Measurements from ENCODE around the gene ALS2CL.

The ALS2CL gene

DNA sequence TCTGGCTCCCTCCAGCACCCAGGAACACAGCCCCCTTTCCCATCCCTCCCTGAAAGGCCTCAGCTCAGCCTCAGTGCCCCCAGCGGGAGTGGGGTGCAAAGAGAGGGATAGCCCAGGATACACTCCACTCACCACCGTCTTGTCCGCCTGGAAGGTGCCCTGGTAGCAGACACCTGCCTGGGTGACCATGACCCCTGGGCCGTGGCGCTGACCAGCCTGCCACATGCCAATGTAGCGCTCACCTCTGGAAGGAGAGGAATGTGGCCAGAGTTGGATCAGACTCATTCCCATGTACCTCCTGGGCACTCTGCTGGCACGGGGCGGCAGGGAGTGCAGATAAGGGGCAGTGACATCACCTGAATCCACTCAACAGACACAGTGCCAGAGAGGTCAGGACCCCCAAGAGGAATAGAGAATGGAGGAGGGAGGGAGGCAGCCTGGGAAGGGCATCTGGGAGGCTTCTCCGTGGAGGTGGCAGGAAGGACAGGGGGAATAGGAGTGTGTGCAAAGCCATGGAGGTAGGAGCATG, 13.1 kb downstream of the ALS2CL start:
- no peak for DNase-seq (ENCODE audit: extremely low read depth in 1 of 2, low read depth in 1 of 2)

DNA sequence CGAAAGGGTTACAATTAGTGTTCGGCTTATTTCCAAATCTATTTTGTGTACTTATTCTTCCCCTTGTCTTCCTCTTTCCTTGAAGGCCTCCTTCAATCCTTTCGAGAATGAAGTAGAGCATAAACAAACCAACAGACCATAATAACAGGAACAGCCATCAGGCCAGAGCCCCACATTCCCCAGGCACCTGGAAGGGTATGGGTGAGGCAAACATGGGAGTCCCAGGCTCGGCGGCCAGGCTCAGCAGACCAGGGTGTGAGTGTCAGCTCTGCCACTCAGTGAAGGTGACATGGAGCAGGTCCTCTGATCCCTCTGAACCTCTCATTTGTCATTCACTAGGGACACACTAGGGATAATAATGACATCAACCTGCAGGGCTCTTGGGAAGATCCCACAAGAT, 13.8 kb downstream of the ALS2CL start:
- DNase-seq (ENCODE audit: extremely low read depth in 1 of 2, low read depth in 1 of 2): no peak

DNA sequence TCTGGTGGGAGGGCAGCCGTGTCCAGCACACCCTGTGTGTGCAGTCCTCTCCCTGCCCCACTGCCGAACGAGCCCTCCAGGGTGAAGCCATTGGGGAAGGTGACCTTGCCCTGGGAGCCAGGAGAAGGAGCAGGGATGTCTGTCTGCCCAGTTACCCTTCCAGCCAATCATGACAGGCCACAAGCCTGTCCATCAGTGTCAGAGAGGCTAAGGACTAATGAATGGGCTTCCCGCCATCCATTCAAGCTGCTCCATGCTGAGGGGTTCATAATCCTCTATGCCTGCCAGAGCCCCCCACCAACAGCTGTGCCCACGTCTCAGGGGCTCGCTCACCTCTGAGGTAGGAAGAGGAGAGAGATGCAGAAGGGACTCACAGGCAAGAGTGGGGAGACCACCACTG, 15.2 kb downstream of the ALS2CL start:
- DNase-seq (ENCODE audit: extremely low read depth in 1 of 2, low read depth in 1 of 2): no peak

DNA sequence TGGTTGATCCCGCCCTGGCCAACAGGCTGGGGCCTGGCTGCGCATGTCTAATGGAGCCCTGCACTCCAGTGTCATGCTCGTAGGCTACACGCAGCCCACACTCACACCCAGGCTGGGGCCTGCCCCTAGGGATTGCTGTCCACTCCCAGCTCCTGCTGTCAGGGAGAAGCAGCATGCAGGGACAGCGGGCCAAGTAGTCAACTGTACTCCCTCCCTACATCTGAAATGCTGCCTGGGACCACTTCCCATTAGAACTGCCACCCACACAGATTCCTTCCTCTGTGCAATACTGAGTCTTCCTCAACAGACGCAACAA, 16.1 kb downstream of the ALS2CL start:
- DNase-seq (ENCODE audit: extremely low read depth in 1 of 2, low read depth in 1 of 2): no peak

DNA sequence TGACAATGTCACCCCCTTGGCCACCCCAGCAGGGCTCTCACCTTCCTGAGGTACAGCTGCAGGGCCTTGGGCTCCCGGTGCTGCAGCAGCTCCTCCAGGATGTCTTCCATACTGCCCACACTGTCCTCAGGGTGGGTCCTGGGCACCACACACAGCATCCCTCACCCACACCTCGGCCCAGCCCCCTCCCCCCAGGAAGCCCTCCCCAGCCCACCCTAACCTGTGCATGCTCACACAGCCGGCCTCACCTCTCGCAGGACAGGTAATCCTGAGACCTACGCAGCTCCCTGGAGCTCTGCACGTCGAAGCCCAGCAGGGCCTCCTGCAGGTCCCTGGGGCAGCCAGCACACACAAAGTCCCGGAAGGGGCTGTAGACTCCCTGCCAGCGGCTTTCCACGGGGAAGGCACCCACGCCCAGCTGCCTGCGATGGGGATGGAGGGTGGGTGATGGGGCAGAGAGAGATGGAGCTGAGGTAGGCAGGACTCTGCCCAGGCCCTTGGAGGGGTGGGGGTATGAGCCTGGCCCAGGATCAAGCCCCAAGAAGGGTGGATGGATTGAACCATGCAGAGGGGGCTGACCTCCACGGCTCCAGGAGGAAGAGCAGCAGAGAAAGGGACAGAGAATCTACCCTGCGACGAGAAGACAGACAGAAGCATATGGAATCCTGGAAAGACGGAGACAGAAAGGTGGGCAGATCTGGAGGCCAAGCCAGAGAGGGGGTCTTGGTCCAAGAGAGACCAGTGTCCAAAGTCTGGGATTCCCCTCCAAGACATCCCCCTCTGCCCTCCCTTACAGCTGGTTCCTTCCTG, 16.7 kb downstream of the ALS2CL start:
- DNase-seq (ENCODE audit: extremely low read depth in 1 of 2, low read depth in 1 of 2): no peak

DNA sequence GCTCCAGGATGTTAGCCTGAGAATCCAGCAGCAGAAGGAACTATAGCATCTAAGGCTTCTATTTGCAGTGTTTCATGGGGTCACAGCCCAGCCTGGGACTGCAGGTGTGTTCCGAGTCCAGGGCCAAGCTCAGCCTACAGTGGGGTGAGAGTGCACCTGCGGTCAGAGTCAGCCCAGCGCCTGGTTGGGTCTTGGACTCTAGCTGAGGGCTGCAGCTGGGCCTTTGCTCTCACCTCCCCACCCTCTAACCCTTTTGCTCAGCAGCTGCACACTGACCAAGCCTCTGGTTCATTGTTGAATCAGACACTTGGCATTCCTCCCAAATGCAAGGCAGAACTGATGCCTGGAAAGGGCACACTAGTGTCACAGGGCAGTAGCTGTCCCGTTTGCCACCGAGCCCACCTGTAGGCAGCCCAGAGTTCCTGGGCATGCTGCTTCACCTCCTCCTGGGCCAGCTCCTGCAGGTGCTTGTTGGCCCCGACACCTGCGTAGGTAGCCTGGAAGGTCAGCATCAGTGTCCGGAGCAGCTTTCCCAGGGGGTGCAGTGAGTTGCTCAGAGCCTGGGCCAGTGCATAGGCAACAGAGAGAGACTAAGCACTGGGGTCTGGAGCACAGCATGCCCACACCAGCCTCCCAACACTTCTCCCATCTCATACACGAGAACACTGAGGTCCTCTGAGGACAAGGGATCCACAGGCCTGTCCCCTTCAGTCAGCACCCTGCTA, 17.5 kb downstream of the ALS2CL start:
- DNase-seq (ENCODE audit: extremely low read depth in 1 of 2, low read depth in 1 of 2): no peak

DNA sequence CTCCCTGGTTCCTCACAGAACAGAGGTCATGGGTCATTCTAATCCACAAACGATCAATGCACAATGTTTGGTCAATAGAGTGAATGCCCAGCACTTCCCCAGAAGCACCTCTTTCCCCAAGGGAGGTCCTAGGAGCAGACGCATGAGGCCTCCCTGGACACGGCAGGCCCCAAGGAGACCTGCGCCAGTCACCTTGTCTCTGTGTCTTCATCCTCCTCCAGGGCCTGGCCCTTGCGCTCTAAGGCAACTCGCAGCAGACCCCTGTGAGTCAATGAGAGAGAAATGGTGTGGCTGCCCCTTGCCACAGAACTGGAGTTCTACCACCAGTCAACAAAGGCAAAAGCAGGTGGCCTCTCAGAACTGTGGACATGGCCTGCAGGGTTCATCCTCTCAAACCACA, 18.1 kb downstream of the ALS2CL start:
- no peak for DNase-seq (ENCODE audit: extremely low read depth in 1 of 2, low read depth in 1 of 2)

DNA sequence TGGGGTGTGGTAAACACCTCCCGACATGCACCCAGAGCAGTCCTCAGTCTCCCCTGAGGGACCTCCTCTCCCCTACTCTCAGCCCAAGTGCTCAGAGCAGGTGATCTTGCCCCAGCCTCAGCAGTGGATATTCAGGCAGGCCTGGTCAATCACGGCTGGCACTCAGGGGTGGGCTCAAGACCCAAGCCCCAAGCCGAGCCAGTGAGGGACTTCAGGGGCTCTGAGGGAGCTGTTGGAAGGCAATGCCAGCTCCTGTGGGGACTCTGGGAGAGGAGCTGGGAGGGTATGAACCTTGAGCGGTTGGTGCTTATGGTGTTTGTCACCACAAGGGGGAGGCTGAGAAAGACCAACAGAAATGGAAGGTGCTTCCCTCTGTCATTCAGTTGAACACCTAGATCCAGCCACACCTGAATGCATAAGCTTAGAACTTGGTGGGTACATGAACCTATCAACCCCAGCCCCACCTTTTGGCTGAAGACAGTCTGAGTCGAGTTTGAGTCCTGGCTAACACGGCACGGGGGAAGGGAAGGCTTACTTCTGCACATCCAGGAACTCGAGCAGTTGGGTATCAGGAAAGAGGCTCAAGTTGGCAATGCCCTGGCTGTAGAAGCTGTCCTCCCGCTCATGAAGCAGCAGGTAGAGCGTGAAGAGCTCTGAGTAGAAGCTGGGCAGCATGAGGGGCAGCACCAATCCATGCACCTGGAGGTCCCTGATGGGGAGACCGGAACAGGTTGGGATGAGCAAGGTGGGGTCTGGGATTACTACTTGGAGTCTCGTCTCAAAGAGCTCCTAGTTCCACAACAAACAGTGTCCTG, 19.2 kb downstream of the ALS2CL start:
- no peak for DNase-seq (ENCODE audit: extremely low read depth in 1 of 2, low read depth in 1 of 2)

DNA sequence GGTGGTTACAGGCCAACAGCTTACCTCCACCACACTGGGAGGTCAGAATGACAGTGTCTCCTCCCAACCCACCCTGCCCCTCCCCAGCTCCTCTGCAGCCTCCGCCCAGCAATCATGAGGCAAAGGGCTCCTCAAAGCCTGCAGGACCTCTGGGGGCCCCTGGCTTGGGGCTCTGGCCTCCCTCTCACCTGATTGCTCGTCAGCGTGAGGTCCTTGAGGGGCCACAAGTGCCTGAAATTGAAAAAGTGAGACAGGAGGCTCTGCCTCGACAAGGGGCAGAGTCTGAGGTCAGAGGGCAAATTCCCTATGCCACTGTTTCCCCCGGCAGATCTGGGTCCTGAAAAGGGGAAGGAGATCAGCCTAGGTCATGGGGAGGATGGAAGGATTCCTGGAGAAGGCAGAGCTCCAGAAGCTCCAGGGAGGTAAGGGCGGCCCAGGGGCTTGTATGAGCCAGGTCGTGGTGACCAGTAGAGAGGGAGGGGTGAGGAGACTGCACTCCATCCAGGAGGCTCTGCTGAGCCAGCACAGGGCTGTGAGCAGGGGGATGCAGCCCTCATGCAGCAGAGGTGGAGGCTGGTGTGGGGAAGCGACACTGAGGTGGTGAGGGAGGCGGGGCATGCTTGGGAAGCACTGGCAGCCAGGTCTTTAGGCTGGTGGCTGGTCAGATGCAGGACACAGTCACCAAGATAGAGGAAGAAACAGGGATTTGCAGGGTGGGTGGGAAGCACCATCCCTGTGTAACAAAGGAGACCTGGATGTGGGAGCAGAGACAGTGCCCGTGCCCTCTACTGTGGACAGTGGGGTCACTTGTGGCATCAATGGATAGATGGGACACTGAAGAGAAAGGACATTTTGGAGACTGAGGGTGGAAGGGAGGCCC, 20.1 kb downstream of the ALS2CL start:
- DNase-seq (ENCODE audit: extremely low read depth in 1 of 2, low read depth in 1 of 2): no peak

DNA sequence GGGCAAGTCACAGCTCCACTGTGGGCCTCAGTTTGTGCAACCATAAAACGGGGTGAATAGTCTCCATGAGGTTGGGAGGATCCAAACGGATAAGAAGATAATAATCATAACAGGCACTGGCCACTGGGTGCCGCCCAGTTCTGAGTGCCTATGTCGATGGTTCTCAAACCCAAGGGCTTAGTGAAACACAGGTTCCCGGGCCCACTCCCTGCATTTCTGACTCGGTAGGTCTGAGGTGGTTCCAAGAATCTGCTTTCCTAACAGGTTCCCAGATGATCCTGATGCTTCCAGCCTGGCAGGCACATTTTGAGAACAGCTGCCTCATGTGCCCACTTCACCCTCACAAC, 21.2 kb downstream of the ALS2CL start:
- no peak for DNase-seq (ENCODE audit: extremely low read depth in 1 of 2, low read depth in 1 of 2)

DNA sequence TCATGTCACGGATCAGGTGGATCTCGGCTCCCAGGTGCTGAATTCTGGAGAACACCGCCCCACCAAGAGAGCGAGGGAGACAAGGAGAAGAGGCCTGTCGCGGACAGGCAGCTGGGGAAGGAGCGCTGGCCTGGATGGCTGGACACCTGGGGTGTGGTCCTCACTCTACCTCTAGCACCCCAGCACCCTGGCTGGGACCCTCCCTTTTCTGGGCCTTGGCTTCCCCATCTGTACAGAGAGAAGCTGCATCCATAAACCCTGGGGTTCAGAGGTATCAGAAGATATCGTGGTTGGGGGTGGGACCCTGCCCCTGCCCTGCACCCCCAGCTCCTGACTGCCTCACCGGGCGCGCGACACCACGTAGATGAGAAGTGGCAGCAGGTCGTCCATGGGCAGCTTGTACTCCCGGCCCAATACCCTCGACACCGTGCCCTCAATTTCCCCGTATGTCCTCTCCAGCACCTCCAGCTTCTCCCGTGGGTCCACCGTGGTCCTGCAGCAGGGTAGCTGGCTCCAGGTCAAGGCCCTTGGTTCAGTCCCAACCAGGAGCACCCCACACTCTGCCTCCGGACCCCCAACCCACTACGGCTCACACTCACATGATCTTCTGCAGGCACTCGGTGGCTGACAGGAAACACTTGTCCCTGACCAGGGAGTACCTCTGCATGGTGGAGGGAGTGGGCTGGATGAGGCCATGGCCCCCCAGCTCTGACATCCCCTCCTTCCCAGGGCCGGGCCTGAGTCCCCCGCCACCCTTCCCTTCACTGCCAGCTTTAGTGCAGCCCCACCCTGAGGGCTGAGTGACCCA, 21.7 kb downstream of the ALS2CL start:
- no peak for DNase-seq (ENCODE audit: extremely low read depth in 1 of 2, low read depth in 1 of 2)

DNA sequence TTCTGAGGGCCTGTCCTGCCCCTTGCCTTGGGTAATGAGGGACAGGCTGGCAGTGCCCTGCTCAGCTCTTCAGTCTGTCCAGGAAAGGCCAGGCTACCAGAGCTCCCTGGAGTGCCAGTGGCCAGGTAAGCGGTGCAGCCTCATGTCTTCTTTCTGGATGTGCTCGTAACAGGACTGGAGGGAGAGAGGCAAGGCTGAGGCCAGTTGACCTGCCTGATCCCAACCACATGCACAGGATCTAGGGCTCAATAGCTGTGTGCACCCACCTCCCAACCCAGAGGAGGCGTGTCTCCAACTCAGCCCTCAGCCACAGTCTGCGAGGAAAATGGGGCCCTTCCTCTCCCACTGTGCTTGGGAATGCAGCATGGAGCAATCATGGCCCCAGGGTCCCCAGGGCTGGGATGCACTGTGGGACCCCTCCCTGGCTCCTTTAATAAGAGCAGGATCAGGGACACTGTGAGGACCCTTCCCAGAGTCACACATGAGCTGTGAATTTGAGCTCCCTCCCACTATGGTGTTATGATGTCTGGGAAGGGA, 22.5 kb downstream of the ALS2CL start:
- DNase-seq (ENCODE audit: extremely low read depth in 1 of 2, low read depth in 1 of 2): no peak

DNA sequence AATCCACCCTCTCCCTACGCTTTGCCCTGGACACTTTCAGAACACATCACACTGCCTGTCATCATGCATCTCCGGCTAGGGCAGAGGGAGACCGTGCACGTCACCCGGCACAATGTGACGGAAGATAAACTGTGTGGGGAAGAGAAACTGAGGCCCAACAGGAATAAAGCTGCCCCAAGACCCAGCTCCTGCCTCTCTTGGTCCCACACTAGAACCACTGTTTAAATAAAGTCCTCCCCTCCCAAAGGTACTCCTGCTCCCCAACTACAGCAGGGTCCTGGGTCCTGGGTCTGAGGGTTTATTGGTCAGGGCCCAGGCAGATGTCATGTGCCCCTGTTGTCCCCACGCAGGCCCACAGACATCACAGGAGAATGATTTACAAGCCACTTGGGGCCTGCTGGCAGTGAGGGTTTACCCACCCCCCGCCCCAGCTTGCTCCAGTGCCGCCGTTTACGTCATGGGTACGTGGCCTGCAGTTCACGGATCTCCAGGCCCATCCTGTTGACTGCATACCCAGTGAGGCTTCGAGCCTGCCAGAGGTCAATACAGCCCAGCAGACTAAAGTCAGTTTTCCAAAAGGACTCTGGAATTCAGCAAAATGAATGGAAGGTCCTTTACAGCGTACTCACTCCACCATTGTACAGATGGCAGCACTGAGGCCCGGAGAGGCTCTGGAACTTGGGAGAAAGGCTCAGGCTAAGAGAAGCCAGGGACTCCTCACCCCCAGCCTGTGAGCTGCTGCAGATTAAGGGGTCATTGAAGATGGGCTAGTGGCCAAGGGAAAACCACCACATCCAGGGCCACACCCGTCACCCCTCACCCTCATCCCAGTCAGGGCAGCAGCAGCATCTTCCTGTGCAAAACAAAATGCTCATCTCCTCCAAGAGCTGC, 23.2 kb downstream of the ALS2CL start:
- no peak for DNase-seq (ENCODE audit: extremely low read depth in 1 of 2, low read depth in 1 of 2)

DNA sequence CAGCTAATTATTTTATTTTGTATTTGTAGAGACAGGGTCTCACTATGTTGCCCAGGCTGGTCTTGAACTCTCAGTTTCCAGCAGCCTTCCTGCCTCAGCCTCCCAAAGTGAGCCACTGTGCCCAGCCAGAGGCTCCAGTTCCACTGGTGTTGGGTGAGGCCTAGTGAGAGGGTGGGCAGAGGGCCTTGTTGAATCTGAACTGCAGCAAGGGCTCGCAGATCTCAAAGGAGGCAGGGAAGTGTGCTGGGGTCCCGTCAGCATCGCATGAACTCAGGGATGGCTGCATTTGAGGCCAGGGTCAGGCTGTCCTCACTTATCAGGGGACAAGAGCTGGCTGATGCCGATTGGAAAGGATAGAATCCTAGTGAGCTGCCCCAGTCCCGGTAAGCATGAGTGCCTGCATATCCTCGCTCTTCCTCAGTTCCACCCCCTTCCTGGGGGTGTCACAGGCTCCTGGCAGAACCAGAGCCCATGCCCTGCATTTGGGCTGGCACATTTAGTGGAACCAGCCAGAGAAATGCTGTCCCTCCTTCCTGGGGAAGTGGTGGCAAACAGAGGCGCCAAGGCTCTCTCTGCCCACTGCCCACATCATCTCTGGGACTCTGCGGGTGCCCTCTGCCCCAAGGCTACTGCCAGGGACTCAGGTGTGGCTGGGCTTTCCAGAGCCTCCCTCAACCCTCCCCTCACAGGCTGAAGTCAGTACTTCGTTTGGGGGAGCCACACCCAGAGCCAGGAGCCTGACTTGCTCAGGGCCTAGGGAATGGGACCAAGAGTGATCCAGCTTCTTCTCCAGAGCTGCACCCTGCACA, 24.1 kb downstream of the ALS2CL start:
- DNase-seq (ENCODE audit: extremely low read depth in 1 of 2, low read depth in 1 of 2): no peak

DNA sequence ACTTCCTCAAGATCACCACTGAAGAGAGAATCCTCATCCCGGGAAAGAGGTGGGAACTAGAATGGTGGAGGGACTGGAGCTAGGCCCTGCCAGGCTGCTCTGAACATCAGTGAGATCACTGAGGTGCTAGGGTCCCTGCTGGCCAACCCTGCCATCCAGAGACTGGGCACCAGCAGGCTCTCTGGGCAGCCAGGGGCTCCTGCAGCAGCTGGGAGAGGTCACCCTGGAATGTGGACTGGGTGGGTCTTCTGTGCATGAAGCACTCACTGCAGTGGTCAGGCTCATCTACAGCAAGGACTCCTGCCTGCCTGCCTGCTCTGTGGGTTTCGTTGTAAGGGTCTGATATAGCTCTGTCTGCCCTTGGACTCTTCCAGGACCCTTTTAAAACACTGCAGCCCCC, 24.9 kb downstream of the ALS2CL start:
- DNase-seq (ENCODE audit: extremely low read depth in 1 of 2, low read depth in 1 of 2): no peak

DNA sequence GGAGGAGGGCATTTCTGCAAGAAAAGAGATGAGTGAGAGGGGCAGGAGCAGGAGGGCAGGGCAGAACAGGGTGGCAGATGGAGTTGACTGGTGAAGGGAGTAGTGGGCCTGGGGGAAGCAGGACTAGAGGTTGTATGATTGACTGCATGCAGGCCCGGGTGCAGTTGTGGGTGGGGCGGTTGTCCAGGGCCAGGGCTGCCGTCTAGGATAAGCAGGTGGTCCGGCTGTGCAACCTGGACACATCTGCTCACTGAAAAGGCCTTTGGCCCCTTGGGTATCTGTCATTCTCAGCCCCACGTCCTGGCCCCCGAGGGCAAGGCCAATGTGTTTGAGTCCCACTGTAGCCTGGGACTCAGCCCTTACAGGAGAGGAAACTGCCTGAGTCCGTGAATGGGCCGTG, 25.4 kb downstream of the ALS2CL start:
- DNase-seq (ENCODE audit: extremely low read depth in 1 of 2, low read depth in 1 of 2): no peak

DNA sequence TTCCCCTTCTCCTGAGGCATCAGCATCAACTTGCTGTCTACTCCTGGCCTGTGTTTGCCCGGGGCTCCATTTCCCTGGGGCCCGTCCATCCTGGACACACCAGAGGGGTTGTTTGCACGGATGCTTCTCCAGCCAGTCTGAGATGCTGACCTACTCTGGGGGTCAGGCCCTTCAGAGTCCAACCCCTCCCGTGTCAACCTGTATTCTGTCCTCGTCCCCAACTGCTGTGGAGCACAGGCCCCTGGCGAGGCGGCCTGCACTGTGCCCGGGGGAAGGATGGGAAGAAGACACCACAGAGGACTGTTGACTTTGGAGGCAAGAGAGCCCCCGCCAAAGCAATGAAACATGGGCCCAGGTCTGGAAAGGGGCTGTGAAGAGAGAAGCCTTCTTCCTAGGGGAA, 25.8 kb downstream of the ALS2CL start:
- DNase-seq (ENCODE audit: extremely low read depth in 1 of 2, low read depth in 1 of 2): no peak
